Measurements from ENCODE around the gene ELAPOR1.
A peak's percentile ranks its signal among the peaks of the same experiment; 100 is the strongest.

Gene ELAPOR1

GRCh38 chr1:109134423-109134822, 20.5 kb downstream of the ELAPOR1 start:
- H3K9ac ChIP-seq (ENCODE audit: low read length): peak overlapping the region; percentile 43; the same call in 1 of the 2 replicates
- no peaks in the 10 kb centered on the region for H3K27me3 ChIP-seq (ENCODE audit: insufficient read depth, low read length)
- peak overlapping the region; percentile 49 for H3K4me2 ChIP-seq (ENCODE audit: low read length)
- peak overlapping the region; percentile 89 for H3K27ac ChIP-seq (ENCODE audit: low read depth, low read length, poor library complexity, severe bottlenecking)
- no peaks in the 10 kb centered on the region for H3K9me2 ChIP-seq (ENCODE audit: low read depth, low read length)
- H3K79me2 ChIP-seq (ENCODE audit: insufficient read depth, low read length): no peaks in the 10 kb centered on the region
- peaks cover 27% of the 10 kb centered on the region for H3K4me1 ChIP-seq (ENCODE audit: insufficient read depth, low read length, severe bottlenecking)
- no peaks in the 10 kb centered on the region for H3K9me3 ChIP-seq (ENCODE audit: low read length)
- no peak for TF ChIP-seq EZH2 (IDR thresholded peaks at IDR 0.05; ENCODE audit: borderline replicate concordance, low read length)
- TF ChIP-seq, protein P1, sequence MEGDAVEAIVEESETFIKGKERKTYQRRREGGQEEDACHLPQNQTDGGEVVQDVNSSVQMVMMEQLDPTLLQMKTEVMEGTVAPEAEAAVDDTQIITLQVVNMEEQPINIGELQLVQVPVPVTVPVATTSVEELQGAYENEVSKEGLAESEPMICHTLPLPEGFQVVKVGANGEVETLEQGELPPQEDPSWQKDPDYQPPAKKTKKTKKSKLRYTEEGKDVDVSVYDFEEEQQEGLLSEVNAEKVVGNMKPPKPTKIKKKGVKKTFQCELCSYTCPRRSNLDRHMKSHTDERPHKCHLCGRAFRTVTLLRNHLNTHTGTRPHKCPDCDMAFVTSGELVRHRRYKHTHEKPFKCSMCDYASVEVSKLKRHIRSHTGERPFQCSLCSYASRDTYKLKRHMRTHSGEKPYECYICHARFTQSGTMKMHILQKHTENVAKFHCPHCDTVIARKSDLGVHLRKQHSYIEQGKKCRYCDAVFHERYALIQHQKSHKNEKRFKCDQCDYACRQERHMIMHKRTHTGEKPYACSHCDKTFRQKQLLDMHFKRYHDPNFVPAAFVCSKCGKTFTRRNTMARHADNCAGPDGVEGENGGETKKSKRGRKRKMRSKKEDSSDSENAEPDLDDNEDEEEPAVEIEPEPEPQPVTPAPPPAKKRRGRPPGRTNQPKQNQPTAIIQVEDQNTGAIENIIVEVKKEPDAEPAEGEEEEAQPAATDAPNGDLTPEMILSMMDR (IDR thresholded peaks at IDR 0.05; ENCODE audit: low read length): no peak
- H4K20me1 ChIP-seq (ENCODE audit: insufficient read depth, low read length): no peaks in the 10 kb centered on the region
- H3K4me3 ChIP-seq (ENCODE audit: low read depth, low read length, poor library complexity, severe bottlenecking): peak overlapping the region; percentile 22
- no peaks in the 10 kb centered on the region for H3K36me3 ChIP-seq (ENCODE audit: insufficient read depth, low read length)
- no peaks in the 10 kb centered on the region for H3F3A ChIP-seq (ENCODE audit: insufficient read depth, low read length)
- no peak overlapping the region for H2AFZ ChIP-seq (ENCODE audit: low read length)

- TF ChIP-seq EZH2 (IDR thresholded peaks at IDR 0.05; ENCODE audit: borderline replicate concordance, low read length): no peak
- TF ChIP-seq, protein P1 (IDR thresholded peaks at IDR 0.05; ENCODE audit: low read length): no peak
- Histone ChIP-seq H3F3A (ENCODE audit: insufficient read depth, low read length) (no peaks in the 10 kb centered on the region), H3K4me3 (ENCODE audit: low read depth, low read length, poor library complexity, severe bottlenecking) (no peak overlapping the region), H2AFZ (ENCODE audit: low read length) (no peak overlapping the region), H3K79me2 (ENCODE audit: insufficient read depth, low read length) (no peaks in the 10 kb centered on the region), H3K9ac (ENCODE audit: low read length) (no peak overlapping the region), H3K27me3 (ENCODE audit: insufficient read depth, low read length) (no peaks in the 10 kb centered on the region), H4K20me1 (ENCODE audit: insufficient read depth, low read length) (no peaks in the 10 kb centered on the region), H3K4me2 (ENCODE audit: low read length) (no peak overlapping the region), H3K9me3 (ENCODE audit: low read length) (no peaks in the 10 kb centered on the region), H3K4me1 (ENCODE audit: insufficient read depth, low read length, severe bottlenecking) (peaks cover 27% of the 10 kb centered on the region), H3K27ac (ENCODE audit: low read depth, low read length, poor library complexity, severe bottlenecking) (peak overlapping the region; percentile 89), H3K36me3 (ENCODE audit: insufficient read depth, low read length) (no peaks in the 10 kb centered on the region), H3K9me2 (ENCODE audit: low read depth, low read length) (no peaks in the 10 kb centered on the region)
Observed at GRCh38 chr1:109135940-109136339, 22.0 kb downstream of the ELAPOR1 start.

- Histone ChIP-seq H2AFZ (ENCODE audit: low read length) (no peak overlapping the region), H3K27ac (ENCODE audit: low read depth, low read length, poor library complexity, severe bottlenecking) (peak overlapping the region; percentile 89), H3K9me2 (ENCODE audit: low read depth, low read length) (no peaks in the 10 kb centered on the region), H4K20me1 (ENCODE audit: insufficient read depth, low read length) (no peaks in the 10 kb centered on the region), H3K4me2 (ENCODE audit: low read length) (no peak overlapping the region), H3F3A (ENCODE audit: insufficient read depth, low read length) (no peaks in the 10 kb centered on the region), H3K9ac (ENCODE audit: low read length) (no peak overlapping the region), H3K27me3 (ENCODE audit: insufficient read depth, low read length) (no peaks in the 10 kb centered on the region), H3K79me2 (ENCODE audit: insufficient read depth, low read length) (no peaks in the 10 kb centered on the region), H3K36me3 (ENCODE audit: insufficient read depth, low read length) (no peaks in the 10 kb centered on the region), H3K4me3 (ENCODE audit: low read depth, low read length, poor library complexity, severe bottlenecking) (no peak overlapping the region), H3K9me3 (ENCODE audit: low read length) (no peaks in the 10 kb centered on the region), H3K4me1 (ENCODE audit: insufficient read depth, low read length, severe bottlenecking) (peaks cover 27% of the 10 kb centered on the region)
- TF ChIP-seq, protein P1 (IDR thresholded peaks at IDR 0.05; ENCODE audit: low read length): no peak
- no peak for TF ChIP-seq EZH2 (IDR thresholded peaks at IDR 0.05; ENCODE audit: borderline replicate concordance, low read length)
Observed at GRCh38 chr1:109136766-109137165, 22.9 kb downstream of the ELAPOR1 start.
